ENCODE results near the gene THRAP3.

Gene THRAP3

DNA sequence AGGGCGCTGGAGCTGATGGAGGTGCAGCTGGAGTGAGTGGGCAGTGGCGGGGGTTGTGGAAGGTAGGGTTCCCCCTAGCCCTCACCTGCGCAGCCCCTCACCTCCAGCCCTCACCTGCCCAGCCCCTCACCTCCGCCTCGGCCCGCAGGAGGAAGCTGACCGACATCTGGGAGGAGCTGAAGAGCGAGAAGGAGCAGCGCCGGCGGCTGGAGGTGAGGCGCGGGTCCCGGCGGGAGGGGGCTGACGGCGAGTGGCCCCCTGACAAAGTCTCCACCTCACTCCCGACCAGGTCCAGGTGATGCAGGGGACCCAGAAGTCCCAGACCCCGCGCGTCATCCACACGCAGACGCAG, 96.5 kb downstream of the THRAP3 start:
- Mint-ChIP-seq H3K9me3 (no peaks in the 10 kb centered on the region), H3K27ac (no peak overlapping the region), H3K36me3 (no peaks in the 10 kb centered on the region), H3K4me1 (peaks cover 22% of the 10 kb centered on the region), H3K4me3 (peak overlapping the region; percentile 76), H3K27me3 (no peaks in the 10 kb centered on the region)

DNA sequence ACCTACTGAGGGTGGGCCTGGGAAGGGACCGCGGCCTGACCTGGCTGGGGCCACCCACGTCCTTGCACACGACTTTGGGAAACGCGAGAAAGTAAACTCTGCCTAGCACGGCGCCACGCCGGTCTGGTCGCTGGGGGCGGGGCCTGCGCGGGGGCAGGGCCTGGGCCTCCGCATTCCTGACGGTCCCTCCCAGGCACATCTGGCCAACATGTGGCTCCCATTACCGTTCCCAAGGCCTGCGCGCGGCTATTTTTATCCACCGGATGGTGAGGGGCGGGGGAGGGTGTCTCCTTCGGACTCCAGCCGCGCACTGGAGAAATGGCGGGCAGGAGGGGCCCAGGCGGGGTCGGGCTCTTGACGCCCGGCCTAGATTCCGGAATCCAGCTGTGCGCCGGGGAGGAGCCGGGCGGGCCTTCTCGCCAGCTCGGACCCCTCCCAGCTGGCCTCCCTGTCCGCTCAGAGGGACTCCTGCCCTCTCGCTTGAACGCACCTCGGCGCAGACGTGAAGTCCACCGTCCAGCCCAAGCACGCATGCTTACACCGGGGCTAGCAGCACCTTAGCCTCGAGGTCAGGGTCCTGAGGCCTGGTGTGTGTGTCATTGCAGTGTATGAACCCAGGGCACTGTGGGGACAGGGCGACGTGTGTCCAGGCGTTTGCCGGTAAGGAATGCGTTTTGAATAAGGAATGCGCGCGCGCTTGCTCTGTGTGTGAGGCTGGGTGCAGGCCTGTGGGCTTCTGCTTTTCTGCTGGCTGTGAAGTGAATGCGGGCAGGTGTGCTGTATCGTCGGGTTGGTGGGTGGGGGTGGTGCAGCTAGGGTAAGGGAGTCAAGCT, 97.1 kb downstream of the THRAP3 start:
- H3K27me3 Mint-ChIP-seq = no peaks in the 10 kb centered on the region
- H3K4me3 Mint-ChIP-seq = peak overlapping the region; percentile 69
- peaks cover 22% of the 10 kb centered on the region for H3K4me1 Mint-ChIP-seq
- H3K36me3 Mint-ChIP-seq = no peaks in the 10 kb centered on the region
- H3K27ac Mint-ChIP-seq = no peak overlapping the region
- H3K9me3 Mint-ChIP-seq = no peaks in the 10 kb centered on the region

DNA sequence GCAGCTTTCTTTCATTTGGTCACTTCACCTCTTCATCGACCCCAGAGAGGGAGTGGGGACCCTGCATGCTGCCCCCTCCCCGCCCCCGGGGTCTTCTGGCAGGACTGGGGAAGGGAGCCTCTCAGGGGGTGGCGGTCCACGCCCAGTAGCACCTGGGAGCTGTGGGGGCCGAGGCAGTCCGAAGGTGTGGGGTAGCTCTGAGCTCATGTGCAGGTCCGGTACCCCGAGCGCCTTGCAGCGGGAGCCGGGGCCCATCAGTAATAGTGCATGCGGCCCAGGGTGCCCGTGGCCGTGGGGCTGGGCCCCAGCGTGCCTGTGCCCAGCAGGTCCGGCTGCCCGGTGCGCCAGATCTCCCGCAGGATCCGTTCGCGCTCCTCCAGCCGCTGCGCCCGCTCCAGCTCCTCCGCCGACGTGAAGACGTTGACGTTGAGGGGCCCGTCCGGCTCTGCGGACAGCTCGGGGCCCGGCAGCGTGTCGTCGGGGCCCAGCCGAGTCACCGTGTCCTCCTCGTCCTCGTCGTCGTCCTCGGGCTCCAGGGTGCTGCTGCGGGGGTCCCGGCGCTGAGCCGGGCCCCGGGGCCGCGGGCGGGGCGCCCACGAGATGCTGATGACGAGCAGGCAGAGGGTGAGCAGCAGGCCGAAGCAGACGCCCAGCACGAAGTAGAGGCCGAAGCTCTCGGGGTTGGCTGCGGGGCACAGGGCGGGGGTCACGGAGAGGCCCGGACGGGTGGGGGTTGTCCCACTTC, 98.0 kb downstream of the THRAP3 start:
- H3K27ac Mint-ChIP-seq = no peak overlapping the region
- no peaks in the 10 kb centered on the region for H3K27me3 Mint-ChIP-seq
- H3K4me1 Mint-ChIP-seq = peaks cover 27% of the 10 kb centered on the region
- H3K4me3 Mint-ChIP-seq = peak overlapping the region; percentile 69
- H3K36me3 Mint-ChIP-seq = no peaks in the 10 kb centered on the region
- H3K9me3 Mint-ChIP-seq = no peaks in the 10 kb centered on the region

DNA sequence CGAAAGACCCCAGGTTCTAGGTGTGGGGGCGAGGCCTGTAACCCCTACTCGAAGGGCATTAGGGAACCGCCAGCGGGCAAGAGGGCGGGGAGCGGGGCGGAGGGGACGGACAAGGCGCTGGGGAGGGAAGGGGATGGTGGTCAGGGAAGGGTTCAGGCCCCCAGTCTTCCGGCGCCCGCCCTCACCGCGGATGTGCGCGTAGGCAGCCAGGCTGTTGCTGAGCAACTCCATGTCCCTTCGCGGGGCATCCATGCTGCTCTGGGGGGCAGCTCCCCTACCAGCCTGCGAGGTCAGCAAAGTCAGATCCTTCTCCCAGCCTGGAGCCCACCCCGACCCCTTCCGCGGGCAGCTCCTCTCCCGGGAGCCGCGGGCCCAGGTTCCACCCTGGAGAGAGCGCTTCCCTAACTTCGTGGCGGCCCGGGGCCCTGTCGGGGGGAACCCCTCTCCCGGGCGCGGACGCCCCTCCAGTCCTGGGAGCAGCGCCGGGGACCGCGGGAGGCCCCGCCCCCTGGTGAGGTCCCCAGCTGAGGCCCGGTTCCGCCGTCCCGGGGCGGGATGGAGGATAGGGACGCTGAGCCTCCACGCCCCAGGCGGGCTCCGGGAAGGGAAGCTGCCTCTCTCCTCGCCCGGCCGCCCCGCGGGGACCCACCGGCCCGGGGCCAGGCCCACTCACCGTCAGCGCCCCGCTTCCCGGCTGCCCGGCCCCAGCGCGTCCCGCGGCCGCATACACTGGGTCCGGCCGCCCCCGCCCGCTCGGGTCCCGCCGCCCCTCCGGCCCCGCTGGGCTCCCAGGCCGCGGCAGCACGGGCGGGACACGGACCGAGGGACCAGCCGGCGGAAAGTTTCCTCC, 98.8 kb downstream of the THRAP3 start:
- Mint-ChIP-seq H3K9me3 (no peaks in the 10 kb centered on the region), H3K36me3 (no peaks in the 10 kb centered on the region), H3K4me3 (peak overlapping the region; percentile 69), H3K27me3 (no peaks in the 10 kb centered on the region), H3K27ac (no peak overlapping the region), H3K4me1 (peaks cover 27% of the 10 kb centered on the region)

DNA sequence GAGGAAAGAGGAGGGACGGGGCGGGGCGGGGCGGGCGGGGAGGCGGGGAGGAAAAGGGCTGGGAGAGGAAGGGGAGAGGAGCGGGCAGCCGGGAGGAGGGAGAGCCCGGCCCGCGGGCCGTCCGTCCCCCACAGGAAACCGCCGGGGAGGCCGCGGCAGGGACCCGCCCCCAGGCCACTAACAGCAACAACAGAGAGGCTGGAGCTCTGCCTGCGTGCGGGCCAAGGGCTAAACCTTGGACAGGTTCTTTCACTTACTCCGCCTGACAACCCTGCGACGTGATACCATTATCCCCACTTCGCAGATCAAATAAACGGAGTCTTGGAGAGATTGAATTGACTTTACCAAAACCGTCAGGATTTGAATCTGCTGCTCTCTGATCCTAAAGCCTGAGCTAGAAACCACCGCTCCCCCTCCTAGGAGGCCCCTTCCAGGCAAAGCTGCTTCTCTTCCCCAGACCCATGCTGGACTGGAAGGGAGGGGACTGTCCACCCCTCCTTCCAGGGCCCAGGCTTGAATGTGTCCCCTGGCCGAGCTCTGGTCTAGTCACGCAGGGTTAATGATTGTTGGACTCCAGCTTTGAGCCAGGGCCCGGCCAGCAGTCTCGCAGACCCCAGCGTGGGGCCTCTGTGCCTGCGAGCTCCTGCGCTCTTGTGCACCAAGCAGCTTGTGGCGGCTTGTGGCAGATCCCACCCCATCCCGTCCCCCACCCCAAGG, 99.6 kb downstream of the THRAP3 start, which contains the start of gene EVA1B:
EVA1B (minus strand) TSS at position 10 of the 717 bp plus-strand sequence. CDS start 608 bp downstream, outside the sequence.
- H3K9me3 Mint-ChIP-seq = no peaks in the 10 kb centered on the region
- H3K27me3 Mint-ChIP-seq = no peaks in the 10 kb centered on the region
- H3K27ac Mint-ChIP-seq = no peak within 1 kb of the TSS
- peaks cover 27% of the 10 kb centered on the region for H3K4me1 Mint-ChIP-seq
- H3K36me3 Mint-ChIP-seq = no peaks in the 10 kb centered on the region
- peak within 1 kb of the TSS; percentile 80 for H3K4me3 Mint-ChIP-seq

DNA sequence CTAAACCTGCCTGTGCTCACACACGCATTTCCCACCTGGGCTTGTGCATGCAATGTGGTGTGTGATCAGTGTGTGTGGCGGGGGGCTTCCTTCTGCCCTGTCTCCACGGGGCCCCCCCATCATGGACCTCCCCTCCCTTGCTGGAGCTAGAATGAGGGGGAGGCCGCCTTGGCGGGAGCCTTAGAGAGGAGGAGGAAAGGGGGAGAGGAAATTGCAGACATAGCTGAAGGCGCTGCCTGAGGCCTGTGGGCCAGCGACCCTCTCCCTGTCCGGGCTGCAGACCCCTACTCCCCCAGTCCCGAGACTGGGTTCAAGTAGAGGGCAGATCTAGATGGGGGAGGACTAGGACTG, 100.1 kb downstream of the THRAP3 start:
- no peak overlapping the region for H3K27ac Mint-ChIP-seq
- no peaks in the 10 kb centered on the region for H3K36me3 Mint-ChIP-seq
- H3K4me3 Mint-ChIP-seq = peak overlapping the region; percentile 80
- peaks cover 27% of the 10 kb centered on the region for H3K4me1 Mint-ChIP-seq
- no peaks in the 10 kb centered on the region for H3K9me3 Mint-ChIP-seq
- no peaks in the 10 kb centered on the region for H3K27me3 Mint-ChIP-seq

- no peak overlapping the region for H3K27ac Mint-ChIP-seq
- no peaks in the 10 kb centered on the region for H3K36me3 Mint-ChIP-seq
- H3K27me3 Mint-ChIP-seq = no peaks in the 10 kb centered on the region
- peaks cover 20% of the 10 kb centered on the region for H3K4me1 Mint-ChIP-seq
- no peak overlapping the region for H3K4me3 Mint-ChIP-seq
- no peaks in the 10 kb centered on the region for H3K9me3 Mint-ChIP-seq
These were observed 102.3 kb downstream of the THRAP3 start for GRCh38 chr1:36326499-36326898.

GRCh38 chr1:36327421-36328087, 103.3 kb downstream of the THRAP3 start:
- Mint-ChIP-seq H3K4me3 (no peak overlapping the region), H3K9me3 (no peaks in the 10 kb centered on the region), H3K4me1 (peaks cover 17% of the 10 kb centered on the region), H3K36me3 (no peaks in the 10 kb centered on the region), H3K27me3 (no peaks in the 10 kb centered on the region), H3K27ac (no peak overlapping the region)

DNA sequence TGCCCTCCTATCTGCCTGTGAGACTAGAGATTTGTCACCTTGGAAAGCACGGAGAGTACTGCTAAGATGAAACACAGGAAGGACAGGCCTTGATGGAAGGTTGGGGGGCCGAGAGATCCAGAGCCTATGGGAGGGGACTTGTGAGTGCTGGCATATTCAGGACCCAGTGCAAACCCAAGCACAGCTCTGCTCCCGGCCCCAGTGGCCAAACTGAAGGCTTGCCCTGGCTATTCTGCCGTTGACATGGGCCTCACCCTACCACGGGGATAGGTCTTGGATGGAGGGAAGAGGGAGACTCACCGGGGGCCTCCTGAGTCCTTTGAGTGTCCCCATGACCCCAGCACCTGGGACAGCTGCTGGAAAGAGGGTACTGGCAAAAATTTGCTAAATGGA, 103.8 kb downstream of the THRAP3 start:
- Mint-ChIP-seq H3K4me3 (no peak overlapping the region), H3K27me3 (no peaks in the 10 kb centered on the region), H3K4me1 (peaks cover 17% of the 10 kb centered on the region), H3K9me3 (no peaks in the 10 kb centered on the region), H3K36me3 (no peaks in the 10 kb centered on the region), H3K27ac (no peak overlapping the region)

DNA sequence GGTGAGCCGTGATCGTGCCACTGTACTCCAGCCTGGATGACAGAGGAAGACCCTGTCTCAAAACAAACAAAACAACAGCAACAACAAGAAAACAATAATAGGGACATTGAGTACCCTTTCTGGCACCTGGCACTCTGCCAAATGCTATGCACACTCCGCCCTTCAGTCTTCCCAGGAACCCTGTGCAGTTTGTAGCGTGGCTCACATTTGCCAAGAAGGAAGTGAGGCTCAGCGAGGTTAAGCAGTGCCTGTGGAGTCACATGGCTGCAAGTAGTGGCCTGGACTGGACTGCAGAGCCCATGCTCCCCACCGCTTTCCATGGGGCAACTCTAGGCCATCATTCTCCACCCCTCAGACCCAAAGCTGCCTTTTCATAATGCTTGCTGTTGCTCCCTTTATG, 104.5 kb downstream of the THRAP3 start:
- H3K27ac Mint-ChIP-seq = no peak overlapping the region
- H3K4me1 Mint-ChIP-seq = peaks cover 16% of the 10 kb centered on the region
- H3K4me3 Mint-ChIP-seq = no peak overlapping the region
- H3K36me3 Mint-ChIP-seq = no peaks in the 10 kb centered on the region
- H3K9me3 Mint-ChIP-seq = no peaks in the 10 kb centered on the region
- H3K27me3 Mint-ChIP-seq = no peaks in the 10 kb centered on the region

GRCh38 chr1:36329817-36330216, 105.6 kb downstream of the THRAP3 start:
- no peaks in the 10 kb centered on the region for H3K9me3 Mint-ChIP-seq
- no peak overlapping the region for H3K4me3 Mint-ChIP-seq
- H3K36me3 Mint-ChIP-seq = no peaks in the 10 kb centered on the region
- peaks cover 5% of the 10 kb centered on the region for H3K4me1 Mint-ChIP-seq
- H3K27ac Mint-ChIP-seq = no peak overlapping the region
- no peaks in the 10 kb centered on the region for H3K27me3 Mint-ChIP-seq

GRCh38 chr1:36330940-36331339, 106.7 kb downstream of the THRAP3 start:
- H3K36me3 Mint-ChIP-seq = no peaks in the 10 kb centered on the region
- no peaks in the 10 kb centered on the region for H3K27me3 Mint-ChIP-seq
- peaks cover 5% of the 10 kb centered on the region for H3K4me1 Mint-ChIP-seq
- H3K9me3 Mint-ChIP-seq = no peaks in the 10 kb centered on the region
- peak overlapping the region; percentile 8 for H3K27ac Mint-ChIP-seq
- no peak overlapping the region for H3K4me3 Mint-ChIP-seq

DNA sequence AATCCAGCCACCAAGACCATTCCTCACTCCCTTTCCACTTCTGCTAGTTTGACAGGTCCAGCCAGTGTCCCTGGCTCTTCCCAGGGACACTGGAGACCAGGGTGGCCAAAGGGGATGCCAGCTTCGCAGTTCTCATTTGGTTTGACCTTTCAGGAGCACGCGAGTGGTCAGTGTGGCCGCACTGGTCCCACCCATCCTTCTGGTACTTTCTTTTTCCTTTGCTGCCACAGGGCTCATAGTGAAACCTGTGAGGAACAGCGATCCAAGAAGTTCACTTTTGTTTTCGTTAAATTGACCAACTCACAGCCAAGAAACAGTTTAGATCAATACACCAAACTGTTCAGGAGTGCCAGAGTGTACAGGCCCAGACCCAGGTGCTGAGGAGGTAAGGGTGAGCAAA, 113.6 kb downstream of the THRAP3 start:
- H3K4me3 Mint-ChIP-seq = no peak overlapping the region
- no peaks in the 10 kb centered on the region for H3K9me3 Mint-ChIP-seq
- H3K4me1 Mint-ChIP-seq = peaks cover 14% of the 10 kb centered on the region
- no peak overlapping the region for H3K27ac Mint-ChIP-seq
- no peaks in the 10 kb centered on the region for H3K27me3 Mint-ChIP-seq
- peaks cover 2% of the 10 kb centered on the region for H3K36me3 Mint-ChIP-seq

GRCh38 chr1:36339215-36339614, 115.0 kb downstream of the THRAP3 start:
- Mint-ChIP-seq H3K4me3 (no peak overlapping the region), H3K9me3 (no peaks in the 10 kb centered on the region), H3K36me3 (peaks cover 2% of the 10 kb centered on the region), H3K27me3 (no peaks in the 10 kb centered on the region), H3K4me1 (peaks cover 20% of the 10 kb centered on the region), H3K27ac (no peak overlapping the region)

- no peaks in the 10 kb centered on the region for H3K9me3 Mint-ChIP-seq
- no peaks in the 10 kb centered on the region for H3K27me3 Mint-ChIP-seq
- H3K4me1 Mint-ChIP-seq = peaks cover 20% of the 10 kb centered on the region
- no peak overlapping the region for H3K4me3 Mint-ChIP-seq
- H3K27ac Mint-ChIP-seq = no peak overlapping the region
- H3K36me3 Mint-ChIP-seq = peaks cover 2% of the 10 kb centered on the region
These were observed 115.4 kb downstream of the THRAP3 start for GRCh38 chr1:36339615-36340014.
